ENCODE measurements around the gene DNAH11.
A peak's percentile ranks its signal among the peaks of the same experiment; 100 is the strongest.
"Not testable (repeated sequence)": the region's sequence is repeated elsewhere in the genome, so short reads cannot be mapped to it uniquely, and the experiment has no call there.

The DNAH11 gene

GRCh38 chr7:21891291-21891690, 348.5 kb downstream of the DNAH11 start:
- DNase-seq, result no peak

DNA sequence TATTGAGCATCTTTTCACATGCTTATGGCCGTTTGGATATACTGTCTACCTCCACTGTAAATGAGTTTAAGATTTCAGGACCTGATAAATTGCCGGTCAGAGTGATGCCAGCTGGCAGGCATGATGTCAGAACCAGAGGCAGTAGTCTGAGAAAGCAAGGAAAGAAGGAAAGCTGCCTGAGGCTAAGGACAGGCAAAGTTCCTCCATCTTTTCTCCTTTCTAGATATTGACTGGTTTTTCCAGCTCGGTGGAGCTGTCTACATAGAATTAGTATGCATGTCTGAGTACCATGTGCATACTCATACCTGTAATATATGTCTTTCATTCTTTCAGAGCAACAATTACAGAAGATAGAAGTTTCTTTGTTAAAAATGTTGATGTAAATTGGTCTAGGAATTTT, 350.6 kb downstream of the DNAH11 start:
- no peak for DNase-seq

DNA sequence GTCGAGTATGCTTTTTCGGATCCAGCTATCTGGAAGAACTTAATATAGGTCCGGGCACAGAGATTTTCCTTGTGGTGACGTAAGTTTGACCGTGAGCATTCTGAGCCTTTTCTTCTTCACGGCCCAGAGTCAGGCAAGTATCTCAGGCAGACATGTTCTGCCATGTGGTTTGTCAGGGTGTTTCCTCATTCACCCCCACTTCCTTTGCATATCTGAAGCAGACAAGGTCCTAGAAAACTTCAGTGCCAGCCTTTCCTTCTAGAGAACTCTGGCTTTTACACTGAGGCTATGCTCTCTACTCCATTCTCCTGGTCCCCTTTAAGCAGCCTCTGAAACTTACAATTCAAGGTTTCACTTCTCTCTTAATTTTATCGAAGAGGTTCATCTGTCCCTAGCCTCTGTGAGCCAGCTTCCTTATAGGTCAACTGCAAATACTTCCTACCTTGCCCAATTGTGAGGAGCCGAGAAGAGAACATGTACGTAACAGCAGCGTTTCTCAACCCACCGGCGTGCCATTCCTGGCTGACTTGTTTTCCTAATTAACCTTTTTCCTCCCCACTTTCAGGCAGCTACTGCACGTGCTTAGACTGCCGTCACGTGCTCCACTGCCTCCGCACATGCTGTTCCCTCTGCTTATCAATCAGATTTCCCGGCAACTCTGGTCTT, 355.6 kb downstream of the DNAH11 start:
- no peak for DNase-seq

DNA sequence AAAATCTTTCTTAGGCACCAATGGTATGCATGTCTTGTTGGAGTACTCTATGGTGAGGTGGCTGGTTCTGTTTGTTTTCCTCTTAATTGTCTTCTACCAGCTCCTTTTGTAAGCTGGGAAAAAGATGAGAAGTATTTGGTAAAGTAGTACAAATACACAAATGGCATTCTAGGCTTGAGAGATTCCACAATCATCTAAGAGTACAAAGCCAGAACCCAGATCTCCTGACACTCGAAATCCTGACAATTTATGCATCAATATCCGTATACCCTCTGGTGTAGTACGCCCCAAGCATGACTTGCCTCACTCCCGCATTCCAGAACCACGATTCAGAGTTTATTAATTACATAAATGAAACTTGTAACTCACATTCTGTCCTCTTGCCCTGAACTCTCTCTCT, 359.4 kb downstream of the DNAH11 start:
- DNase-seq, result peak; percentile 82

DNA sequence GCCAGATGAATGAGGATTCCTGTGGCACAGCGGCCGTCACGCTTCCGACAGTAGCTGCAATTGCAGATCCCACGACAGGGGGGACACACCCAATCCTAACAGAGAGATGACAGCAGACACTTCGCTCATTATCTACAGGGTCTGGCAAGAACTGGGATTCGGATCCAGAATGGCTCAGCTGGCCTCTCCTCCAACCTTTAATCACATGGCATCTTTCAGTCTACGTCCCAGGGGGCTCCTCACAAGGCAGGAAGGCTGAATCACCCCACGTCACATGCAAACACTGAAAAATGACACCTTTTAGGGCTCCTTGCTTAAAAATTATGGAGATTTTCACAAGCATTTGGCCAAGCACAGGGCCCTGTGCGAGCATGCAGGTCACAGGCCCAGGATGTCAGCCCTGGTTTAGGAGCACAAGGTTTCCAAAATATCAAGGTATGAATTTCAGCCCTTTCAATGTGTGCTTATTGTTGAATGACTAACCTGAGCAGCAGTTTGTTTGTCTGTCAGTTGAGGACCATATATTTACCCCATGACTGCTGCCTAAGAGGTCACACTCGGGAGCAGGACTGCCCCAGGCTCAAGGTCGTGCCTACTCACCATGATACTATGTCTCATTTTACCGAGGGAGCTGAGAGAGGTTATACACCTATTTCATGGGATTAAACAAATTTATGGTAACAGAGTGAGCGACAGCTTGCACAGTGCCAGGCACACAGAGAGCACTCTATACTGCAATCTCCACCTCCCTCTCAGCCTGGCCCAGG, 360.4 kb downstream of the DNAH11 start:
- DNase-seq, result peak; percentile 13

DNA sequence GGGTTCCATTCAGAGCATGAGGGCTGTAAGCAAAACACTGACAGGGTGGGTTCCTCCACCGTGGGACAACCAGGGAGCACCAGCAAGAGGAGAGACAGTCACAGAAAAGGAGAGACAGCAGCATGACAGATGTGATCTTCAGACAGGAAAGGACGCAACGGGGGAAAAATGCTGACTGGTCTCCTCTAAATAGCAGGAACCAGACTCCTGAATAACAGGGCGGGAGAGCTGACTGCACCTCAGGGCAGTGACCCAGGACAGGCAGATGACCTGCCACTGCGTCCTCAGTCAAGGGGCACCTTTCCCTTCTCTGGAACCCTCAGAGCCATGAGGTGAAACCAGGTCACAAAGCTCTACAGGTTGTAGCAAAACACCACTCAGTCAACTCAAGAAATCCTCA, 365.9 kb downstream of the DNAH11 start:
- DNase-seq, result no peak

DNA sequence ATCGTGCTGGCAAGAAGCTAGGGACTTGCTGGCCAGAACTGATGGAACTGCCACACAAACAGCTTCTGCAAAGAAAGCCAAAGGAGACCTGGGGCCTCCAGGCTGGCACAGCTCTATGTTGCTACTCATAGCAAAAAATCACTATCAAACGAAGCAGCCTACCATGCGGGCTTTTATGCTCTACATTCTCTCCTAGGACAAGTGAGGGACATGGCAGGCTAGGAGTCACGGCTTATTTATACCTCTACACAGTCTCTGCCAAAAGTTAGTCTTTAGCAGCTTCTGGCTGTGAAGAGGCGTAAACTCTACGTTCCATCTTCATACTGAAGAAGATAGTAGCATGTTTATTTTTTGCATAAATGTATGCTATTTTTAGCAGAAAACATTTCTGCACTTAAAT, 367.4 kb downstream of the DNAH11 start:
- DNase-seq, result no peak

GRCh38 chr7:21911341-21911875, 368.6 kb downstream of the DNAH11 start:
- DNase-seq, result peak; percentile 86

DNA sequence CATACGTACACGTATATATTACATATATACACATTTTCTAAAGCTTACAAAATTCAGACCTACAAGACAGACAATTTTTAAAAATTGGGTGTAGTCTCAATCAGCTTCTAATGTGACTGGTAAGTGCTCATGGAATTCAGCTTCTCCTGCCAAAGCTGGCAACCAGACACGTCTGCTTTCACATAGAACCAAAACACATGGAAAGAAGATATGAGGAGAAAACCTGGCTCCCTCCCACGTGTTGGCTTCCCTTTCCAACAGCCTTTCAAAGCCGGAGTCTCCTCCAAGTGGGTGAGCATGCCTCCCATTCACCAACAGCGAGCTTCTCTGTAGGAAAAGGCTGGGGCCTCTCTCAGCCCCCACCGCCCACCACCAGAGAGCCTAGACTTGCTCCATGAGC, 369.5 kb downstream of the DNAH11 start:
- peak; percentile 75 for DNase-seq

DNA sequence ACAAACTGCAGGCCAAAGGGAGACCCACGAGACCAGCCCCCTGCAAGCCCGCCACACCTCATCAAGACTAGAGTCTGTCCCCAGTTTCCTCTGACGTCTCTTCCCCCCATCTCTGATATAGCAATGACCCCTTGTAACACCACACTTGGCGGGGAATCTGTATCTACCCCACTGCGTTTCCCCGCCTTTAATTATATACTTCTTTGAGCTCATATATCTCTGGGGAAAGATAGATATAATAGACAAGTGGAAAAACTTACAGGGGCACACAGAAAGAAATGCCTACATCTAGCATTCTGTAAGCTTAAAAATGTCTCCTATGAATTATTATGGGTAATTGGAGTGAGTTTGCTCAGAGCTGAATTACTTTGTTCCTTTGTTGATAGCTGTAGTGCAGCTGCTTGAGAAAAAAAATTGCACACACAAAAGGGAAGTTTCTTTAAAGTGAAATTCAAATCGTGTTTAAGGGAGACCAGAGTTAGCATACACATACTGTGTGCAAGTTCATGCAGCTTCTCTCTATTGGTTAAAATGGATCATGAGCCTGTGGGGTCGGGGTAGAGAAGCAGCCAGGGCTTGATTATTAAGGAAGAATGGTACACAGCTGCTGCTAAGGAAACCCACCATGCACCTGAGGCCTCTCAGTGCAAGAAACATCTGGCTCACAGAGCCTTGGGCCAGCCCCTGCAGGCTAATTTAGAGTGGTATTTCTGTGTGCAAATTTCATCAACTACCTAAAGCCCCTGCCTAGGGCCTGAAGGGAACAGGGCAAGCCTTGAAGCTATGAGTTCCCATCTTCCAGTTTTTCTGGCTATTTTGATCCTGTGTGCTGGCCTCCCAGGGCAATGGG, 370.3 kb downstream of the DNAH11 start:
- no peak for DNase-seq

DNA sequence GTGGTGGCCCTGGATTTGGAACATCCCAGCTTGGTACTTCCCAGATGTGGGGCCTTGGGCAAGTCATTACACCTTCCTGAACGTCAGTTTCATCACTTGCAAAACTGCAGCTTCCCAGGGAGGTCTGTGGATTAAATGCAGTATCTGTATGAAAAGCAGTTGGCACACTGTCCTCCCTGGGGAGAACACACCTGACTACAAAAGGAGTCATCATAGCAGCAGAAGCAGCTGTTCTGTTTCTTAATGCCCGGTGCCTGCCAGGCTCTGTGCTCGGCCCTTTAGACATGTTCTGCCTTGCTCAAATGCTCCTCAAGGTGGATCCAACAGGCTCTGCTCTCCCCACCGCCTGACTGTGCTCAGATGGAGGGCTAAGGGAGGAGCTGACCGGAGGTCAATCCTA, 371.8 kb downstream of the DNAH11 start:
- no peak for DNase-seq

DNA sequence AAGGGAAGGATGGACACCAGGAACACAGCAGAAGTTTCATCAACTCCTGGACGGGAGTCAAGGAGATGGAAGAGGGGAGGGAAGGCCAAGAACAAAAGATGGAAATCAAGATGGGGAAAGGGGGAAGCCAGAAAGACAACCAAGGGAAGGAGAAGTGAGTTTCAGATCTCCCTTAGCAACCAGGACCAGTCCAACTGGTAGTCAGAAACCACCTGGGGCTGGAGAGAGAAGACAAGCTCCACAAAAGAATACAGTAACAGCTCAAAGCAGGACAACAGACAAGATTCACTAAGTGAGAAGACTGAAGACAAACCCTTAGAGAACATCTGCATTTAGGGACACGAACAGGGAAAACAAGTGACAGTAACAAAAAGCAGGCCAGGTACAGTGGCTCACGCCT, 372.3 kb downstream of the DNAH11 start:
- no peak for DNase-seq

- DNase-seq, result no peak
Measured at GRCh38 chr7:21916176-21916575, 373.3 kb downstream of the DNAH11 start.

GRCh38 chr7:21916629-21917028, 373.8 kb downstream of the DNAH11 start:
- DNase-seq, result no peak

DNA sequence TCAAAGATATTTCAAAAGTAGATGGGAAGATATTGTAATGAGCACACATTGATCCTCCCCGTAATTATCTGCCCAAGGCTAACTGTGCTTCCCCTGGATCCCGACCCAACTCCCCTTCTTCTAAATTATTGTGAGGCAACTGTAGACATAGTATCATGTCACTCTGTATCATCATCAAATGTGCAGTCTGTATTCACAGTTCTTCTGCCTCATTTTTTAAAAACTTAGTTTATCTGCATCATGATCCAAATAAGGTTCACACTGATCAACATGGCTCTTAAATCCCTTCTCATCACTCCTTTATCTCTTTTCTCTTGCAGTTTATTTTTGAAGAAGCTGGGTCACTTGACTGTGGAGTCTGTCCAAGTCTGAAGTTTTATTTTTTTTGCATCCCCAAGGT, 375.4 kb downstream of the DNAH11 start:
- DNase-seq, result no peak

DNA sequence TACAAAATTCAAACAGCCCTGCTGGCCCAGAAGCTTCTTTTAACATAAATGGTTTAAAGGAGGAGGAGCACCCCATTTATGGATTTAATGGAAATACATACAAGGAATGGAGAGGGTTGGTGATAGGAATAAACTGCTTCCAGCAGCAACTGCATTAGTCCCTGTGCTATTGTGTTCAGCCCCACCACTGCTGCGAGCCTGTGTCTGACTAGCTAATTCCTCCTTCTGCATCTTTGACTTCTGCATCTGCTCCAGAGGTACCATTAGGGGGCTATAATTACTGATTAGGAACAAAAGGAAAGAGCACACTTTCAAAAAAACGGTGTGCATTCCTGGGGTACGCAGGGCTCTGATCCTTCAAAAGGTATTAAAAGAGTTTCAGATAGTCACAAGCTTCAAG, 378.1 kb downstream of the DNAH11 start:
- no peak for DNase-seq

GRCh38 chr7:21922605-21923004, 379.8 kb downstream of the DNAH11 start:
- DNase-seq, result no peak

GRCh38 chr7:21923658-21924057, 380.8 kb downstream of the DNAH11 start:
- no peak for DNase-seq

GRCh38 chr7:21926448-21926847, 383.6 kb downstream of the DNAH11 start:
- no peak for DNase-seq

GRCh38 chr7:21927693-21928092, 384.9 kb downstream of the DNAH11 start:
- no peak for DNase-seq

DNA sequence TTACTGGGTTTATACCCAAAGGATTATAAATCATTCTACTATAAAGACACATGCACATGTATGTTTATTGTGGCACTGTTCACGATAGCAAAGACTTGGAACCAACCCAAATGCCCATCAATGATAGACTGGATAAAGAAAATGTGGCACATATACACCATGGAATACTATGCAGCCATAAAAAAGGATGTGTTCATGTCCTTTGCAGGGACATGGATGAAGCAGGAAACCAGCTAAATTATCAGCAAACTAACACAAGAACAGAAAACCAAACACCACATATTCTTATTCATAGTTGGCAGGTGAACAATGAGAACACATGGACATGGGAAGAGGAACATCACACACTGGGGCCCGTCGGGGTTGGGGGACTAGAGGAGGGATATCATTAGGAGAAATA, 390.5 kb downstream of the DNAH11 start:
- not testable (repeated sequence) for DNase-seq

DNA sequence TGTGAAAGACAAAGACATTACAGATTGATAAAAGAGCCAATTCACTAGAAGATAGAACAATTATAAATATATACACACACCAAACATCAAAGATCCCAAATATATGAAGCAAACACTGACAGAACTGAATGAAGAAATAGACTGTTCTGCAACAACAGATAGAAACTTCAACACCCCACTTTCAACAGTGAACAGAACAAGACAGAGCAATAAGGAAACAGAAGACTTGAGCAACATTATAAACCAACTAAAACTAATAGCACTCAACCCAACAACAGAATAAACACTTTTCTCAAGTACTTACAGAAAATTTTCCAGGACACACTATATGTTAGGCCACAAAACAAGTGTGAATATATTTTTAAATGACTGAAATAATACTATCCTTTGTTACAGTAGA, 392.0 kb downstream of the DNAH11 start:
- no peak for DNase-seq

GRCh38 chr7:21938463-21938862, 395.6 kb downstream of the DNAH11 start:
- no peak for DNase-seq
